Keratinocyte (primary cell): ENCODE results near the gene ANKRD60.

Experiments used
- EZH2 ChIP-seq: IDR thresholded peaks from one replicate; pipeline ENCODE4 v1.6.1; 2012; ENCODE audit warnings: inconsistent platforms, mild to moderate bottlenecking, low read length, moderate library complexity
- TF ChIP-seq, protein P1 (sequence below), 3 experiments: IDR thresholded peaks in 1 of 3; conservative IDR thresholded peaks in 1 of 3; optimal IDR thresholded peaks in 1 of 3; 2 replicates in 2 of 3; 3 replicates in 1 of 3; pipeline versions ENCODE3 to v1.5.1; 2011; ENCODE audit warnings: low read length in 3 of 3, mild to moderate bottlenecking in 3 of 3, moderate library complexity in 2 of 3, control low read depth in 1 of 3, inconsistent platforms in 1 of 3; ENCODE audit not compliant: insufficient read depth in 2 of 3; ENCODE audit errors: extremely low read depth in 1 of 3

DNA sequence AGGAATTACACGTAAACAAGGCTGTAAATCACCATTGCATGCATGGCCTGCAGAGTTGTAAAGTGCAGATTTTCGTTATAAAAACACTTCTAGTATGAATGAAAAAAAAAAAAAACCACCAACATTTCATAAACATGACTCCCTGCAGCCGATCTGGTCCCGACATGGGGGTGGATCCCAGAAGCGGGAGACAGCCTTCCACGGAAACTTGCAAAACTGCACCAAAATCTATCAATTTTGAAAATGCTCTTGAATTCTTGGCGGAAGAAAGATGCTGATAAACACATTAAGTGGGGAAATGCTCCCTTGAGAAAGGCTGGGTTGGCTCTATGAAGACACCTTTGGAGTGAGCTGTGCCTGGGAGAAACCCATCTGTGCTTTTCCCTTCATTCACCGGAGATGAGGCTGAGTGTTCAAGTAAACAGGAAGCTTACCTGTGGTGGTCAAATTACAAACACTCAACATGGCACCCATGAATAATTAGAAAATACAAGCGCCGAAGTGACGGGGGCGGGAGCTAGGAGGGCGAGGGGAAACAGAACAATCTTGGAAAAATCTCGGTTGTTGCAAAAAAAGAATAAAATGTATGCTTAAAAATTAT is 845 bp upstream of the ANKRD60 start:
- TF ChIP-seq, protein P1, sequence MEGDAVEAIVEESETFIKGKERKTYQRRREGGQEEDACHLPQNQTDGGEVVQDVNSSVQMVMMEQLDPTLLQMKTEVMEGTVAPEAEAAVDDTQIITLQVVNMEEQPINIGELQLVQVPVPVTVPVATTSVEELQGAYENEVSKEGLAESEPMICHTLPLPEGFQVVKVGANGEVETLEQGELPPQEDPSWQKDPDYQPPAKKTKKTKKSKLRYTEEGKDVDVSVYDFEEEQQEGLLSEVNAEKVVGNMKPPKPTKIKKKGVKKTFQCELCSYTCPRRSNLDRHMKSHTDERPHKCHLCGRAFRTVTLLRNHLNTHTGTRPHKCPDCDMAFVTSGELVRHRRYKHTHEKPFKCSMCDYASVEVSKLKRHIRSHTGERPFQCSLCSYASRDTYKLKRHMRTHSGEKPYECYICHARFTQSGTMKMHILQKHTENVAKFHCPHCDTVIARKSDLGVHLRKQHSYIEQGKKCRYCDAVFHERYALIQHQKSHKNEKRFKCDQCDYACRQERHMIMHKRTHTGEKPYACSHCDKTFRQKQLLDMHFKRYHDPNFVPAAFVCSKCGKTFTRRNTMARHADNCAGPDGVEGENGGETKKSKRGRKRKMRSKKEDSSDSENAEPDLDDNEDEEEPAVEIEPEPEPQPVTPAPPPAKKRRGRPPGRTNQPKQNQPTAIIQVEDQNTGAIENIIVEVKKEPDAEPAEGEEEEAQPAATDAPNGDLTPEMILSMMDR (optimal IDR thresholded peaks at IDR 0.05 in 1 of 3, IDR thresholded peaks at IDR 0.05 in 1 of 3, conservative IDR thresholded peaks at IDR 0.05 in 1 of 3; ENCODE audit: extremely low read depth in 1 of 3, insufficient read depth in 2 of 3, low read length in 3 of 3) = no peak
- no peak for TF ChIP-seq EZH2
